Measurements from ENCODE around the gene ARL17A.
"Not testable (repeated sequence)": the region's sequence is repeated elsewhere in the genome, so short reads cannot be mapped to it uniquely, and the experiment has no call there.

The ARL17A gene

DNA sequence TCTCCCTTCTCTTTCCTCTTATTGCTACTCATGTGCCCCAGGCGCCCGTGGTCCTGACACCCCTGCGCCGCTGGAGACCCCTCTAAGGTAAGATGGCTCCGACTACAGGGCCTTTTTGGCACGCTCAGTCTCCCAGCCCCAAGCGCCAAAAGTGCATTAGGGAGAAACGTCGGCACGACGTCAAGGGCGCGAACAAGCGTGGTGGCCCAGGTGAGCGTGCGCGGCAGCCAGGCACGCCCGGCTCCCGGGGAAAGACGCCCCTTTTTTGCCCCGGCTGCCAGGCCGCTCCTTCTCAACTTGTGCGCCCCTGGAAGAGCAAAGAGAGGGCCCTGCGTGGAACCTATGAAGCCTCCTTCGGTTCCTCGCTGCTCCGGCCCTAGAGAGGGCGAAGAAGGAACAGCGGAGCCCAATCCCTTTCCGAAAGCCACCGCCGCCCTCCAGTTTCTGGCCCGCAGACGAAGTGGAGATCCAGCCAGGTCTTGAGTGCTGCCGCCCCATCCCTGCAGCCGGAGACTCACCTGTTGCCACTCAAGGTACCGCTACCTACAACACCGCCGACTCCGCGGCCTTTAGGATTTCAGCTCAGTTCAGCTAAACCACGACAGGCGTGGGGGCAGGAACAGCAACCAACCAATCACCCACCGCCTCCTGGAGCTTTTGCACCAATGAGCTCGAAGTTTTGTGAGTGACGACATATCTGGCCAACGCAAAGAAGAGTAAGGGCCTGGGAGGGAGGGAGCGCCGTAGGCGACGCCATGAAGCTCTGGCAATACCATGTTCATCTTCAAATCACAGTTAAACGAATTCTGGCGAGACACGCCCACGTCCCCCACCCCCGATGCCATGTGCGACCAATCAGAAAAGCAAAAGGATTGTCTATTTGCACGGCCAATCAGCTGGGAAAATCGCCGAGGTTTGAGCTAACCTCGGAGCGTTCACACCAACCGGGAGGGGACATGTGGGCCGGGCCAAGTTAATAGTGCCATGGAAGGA lies at the start of gene ARL17A:
TSS of gene ARL17A (minus strand) at position 609 of the 993 bp plus-strand sequence. CDS start 3,369 bp downstream, outside the sequence.
- DNase-seq, result not testable (repeated sequence)

DNA sequence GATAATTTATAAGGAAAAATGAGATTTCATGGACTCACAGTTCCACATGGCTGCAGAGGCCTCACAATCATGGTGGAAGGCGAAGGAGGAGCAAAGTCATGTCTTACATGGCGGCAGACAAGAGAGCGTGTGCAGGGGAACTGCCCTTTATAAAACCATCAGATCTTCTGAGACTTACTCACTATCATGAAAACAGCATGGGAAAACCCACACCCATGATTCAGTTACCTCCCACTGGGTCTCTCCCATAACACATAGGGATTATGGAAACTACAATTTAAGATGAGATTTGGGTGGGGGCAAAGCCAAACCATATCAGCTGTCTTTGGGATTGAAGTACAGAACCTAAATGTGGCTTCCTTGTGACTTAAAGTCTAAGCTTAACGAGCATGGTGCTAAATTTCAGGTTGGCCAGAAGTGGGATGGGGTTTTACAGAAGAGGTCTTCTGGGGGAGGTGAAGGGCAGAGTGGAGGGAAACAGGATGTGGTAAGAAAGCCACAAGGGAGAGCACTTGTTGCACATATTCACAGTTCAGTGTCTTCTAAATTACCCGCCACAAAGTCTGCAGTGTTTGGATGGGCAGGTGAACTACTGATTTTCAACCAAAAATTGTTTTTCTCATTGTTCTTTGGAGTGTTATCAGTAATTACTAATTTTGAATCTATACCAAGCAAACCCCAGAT lies 49.4 kb upstream of the ARL17A start:
- DNase-seq, result not testable (repeated sequence)

DNA sequence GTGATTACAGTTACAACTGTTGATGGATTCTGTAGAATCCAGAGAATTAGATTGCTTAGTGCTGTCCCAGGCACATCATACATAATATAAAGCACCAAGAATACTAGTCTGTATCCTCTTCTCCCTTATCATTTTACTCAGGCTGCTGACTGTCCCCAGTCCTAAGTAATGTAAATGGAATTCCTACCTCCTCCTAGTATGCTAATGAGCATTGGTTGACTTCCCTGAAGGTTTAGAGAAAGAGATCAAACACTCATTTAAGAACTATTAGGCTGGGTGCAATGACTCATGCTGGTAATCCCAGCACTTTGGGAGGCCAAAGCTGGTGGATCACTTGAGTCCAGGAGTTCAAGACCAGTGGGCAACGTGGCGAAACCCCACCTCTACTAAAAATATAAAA lies 48.0 kb upstream of the ARL17A start:
- not testable (repeated sequence) for DNase-seq

DNA sequence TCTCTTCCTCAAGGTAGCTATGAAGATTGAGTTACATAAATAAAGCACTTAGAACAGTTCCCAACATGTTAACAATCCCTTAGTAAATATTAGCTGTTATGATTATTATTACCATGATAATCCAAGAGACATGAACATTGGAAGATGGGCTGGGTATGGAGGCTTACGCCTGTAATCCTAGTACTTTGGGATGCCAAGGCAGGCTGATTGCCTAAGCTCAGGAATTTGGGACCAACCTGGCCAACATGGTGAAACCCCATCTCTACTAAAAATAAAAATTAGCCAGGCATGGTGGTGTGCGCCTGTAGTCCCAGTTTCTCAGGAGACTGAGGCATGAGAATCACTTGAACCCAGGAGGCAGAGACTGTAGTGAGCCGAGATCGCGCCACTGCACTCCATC lies 45.2 kb upstream of the ARL17A start:
- not testable (repeated sequence) for DNase-seq

DNA sequence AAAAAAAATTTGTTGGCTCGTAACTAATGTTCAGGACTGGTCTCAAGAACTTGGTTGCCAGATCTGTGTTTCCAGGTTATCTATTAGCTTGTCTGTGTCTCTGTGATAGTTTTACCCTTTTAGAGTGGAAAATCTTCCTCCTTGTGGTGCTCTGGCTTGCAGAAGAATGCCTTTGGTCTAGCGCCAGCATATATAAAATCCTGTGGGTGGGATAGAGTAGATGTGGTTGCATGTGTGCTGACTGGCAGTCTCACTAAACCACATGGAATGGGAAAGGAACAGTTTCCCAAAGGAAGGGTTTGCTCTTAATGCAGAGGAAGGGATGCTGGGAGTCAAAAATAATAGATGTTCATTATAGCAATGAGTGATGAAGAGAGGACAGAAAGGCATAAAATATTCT lies 44.3 kb upstream of the ARL17A start:
- DNase-seq, result not testable (repeated sequence)

DNA sequence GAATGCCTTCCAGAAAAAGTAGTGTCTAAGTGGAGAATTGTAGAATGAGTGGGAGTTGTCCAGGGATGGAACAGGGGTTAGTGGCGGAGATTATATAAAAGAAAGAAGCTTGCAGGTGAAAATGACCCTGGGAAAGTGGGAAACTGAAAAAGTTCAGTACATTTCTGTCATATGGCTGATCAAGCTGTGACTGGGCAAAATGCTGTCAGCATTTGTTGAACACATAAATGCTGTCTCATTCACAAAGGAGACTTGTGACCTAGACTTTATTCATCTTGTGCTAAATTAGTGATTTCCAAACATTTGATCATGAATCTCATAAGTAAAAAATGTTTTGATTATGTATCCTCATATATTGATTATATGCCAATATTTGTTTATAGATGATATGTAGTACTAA lies 39.5 kb upstream of the ARL17A start:
- not testable (repeated sequence) for DNase-seq

DNA sequence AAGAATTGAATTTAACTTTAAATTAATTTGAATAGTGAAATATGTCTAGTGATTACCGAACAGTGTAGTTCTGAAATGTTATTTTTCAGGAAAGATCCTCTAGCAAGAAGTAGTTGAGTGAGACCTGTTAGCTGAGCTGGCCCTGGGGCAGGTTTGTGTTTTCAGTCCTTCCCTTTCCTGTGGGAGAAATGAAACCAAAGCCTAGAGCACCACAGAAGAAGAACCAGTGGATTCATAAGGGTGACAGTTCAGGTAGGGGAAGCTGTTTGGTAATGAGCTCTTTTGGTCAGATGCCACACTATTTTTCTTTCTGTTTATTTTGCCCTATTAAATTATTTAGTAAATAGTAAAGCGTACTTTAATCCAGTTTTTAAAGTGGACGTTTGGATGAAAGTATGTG lies 37.6 kb upstream of the ARL17A start:
- DNase-seq, result not testable (repeated sequence)

DNA sequence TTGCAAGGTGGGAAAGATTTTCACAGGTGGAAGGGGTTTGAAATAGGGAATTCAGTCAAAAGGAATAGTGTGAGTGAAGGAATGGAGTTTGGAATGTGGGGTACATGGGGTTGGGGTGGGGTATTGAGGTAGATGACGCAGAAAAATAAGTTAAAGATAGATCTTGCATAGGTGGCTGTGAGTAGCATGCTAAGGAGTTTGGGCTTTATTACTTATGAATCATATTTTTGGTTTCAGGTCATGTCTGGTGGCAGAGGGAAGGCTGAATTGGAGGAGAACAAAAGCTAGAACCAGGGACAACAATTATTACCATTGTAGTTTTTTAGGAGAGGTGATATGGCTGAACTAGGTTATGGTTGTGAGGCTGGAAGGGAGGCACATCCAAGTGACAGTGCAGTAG lies 34.4 kb upstream of the ARL17A start:
- DNase-seq, result not testable (repeated sequence)

DNA sequence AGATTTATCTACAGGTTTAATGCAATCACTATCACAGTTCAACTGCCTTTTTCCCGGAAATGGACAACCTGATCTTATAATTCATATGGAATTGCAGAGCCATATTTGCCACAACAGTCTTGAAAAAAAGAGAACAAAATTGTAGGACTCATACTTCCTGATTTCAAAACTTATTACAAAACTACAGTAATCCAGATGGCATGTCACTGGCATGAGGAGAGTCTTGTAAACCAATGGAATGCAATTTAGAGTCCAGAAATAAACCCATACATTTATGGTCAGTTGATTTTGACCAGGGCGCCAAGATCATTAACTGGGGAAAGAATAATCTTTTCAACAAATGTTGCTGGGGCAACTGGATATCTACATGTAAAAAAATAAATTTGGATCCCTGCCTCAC lies 31.8 kb upstream of the ARL17A start:
- DNase-seq, result not testable (repeated sequence)

DNA sequence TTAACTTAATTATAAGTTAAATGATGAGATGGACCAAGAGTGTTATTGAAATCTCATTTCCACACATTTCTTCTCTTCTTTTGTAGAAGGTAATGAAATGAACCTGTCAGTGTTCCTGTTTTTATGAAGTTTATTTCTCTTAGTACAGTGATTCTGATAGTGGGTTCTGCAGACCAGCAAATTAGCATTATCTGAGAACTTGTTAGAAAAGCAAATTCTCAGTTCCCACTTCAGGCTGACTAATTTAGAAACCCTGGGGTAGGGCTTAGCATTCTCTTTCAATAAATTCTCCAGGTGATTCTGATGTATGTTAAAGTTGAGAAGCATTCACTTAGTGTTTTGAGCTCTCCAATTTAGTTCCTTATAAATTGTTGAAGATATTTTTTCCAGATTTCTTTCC lies 23.6 kb upstream of the ARL17A start:
- not testable (repeated sequence) for DNase-seq

DNA sequence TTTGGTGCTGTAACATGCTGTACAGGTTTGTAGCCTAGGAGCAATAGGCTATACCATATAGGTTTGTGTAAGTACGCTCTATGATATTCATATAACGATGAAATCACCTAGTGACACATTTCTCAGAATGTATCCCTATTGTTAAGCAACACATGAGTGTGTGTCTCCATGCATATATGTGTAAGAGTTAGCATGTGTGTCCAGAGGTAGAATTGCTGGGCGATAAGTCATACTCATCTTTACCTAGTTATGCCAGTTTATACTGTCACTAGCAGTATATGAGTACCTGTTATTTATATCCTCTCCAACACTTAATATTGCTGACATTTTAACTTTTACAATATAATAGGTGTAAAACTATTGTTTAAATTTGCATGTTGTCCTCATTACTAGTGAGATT lies 21.3 kb upstream of the ARL17A start:
- DNase-seq, result not testable (repeated sequence)

DNA sequence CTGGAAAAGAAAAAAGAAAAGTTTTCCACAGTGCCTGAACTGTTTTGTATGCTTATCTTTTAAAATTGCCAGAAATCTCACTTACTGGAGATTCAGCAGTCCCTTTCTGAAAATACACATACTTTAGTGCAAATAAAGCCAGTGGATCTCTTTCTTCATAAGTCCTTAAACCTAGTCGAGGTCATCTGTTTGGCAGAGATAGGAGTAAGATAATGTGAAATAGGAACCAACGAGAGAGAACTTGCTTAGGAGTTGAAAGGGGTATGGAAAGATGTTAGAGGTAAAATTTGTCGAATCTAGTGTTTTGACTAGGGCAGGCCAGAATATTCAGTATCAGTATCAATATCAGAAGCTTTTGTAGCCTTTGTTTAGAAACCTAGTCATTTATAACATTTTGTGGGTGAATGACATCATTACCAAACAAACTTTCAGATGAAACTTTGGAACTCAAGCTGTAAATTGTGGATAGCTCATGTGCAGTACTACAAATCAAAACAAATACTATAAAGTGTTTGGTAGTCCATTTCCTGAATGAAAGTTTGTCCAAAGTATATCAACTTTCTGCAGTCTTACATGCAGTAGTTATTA lies 18.9 kb upstream of the ARL17A start:
- DNase-seq, result not testable (repeated sequence)

DNA sequence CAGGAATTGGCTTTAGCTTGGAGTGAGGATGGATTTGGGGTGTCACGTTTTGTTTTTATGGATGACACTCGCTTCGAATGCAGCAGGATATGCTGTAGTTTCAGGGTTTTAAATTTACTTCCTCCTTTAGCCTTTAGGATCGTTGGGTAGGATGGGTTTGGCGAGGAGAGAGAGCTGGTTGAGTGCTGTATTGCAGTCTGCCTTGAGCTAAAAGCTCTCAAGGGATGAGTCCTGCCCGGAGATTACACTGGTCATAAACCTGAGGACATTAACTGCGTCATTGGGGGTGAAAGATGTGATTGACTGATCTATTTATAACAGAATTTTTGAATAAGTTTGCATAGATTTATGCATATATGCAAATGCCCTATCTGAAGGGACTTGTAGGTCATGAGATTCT lies 11.8 kb upstream of the ARL17A start:
- DNase-seq, result not testable (repeated sequence)

DNA sequence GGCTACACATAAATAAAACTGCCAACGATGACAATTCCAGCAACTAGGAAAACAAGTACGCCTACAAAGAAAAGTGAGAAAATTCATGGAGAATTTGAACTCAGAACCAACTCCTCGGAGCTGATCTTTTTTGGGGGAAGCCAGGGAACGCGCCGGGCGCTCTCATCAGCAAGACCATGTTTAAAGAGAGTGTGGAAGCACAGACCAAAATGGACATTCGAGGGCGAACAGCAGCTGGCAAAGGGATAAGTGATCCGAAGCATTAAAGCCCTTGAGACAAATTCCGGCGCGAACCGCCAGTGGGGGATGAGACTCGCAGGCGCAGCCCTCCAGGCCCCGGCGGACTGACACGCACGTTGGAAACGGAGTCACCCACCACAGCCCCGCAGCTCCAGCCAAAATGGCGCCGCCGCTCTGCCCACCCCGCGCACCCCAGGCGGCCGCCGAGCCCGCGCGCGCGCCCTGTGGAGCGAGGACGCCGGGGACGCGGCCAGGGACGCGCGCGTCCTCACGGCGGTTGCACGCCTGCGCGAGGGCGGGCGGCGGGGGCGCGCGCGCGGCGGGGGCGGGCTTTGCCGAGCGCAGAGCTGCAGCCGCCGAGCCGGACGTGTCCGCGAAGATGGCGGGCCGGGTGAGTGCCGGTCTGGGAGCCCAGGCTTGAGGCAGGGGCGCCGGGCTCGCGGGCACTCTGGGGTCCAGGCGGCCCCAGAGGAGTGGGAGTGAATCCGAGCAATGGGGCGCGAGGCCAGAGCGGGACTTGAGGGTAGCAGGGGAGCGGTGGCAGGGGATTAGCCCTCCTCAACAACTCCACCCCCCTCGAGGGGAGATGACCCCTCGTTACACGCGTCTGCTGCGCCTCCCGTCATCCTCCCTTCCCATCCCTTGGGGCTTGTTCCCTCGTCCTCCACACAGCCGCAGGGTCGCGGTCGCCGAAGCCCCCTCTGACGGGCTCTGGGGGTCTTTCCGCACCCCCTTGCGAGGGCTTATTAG lies 11.0 kb upstream of the ARL17A start, which contains the start of gene NSF:
TSS of gene NSF (plus strand) at position 513 of the 990 bp plus-strand sequence. CDS start at position 620, 107 bp downstream.
- DNase-seq, result not testable (repeated sequence)

DNA sequence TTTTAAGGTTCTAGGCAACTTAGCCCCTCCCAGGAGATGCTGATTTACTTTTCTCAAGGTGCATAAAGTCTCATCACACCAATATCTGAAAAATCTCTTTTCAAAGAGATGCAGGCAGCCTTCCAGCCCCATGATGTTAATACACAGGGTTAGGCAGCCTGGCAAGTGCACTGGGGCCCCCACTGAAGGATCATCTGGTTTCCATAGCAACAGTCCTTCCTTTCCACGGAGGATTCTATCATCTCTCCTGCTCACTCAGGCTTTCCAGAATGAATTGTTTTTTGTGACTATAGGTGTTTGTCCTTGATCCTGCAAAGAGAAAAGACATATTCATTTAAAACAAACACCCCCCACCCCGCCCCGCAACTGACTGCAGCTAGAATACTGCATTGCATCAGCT lies 6.0 kb upstream of the ARL17A start:
- DNase-seq, result not testable (repeated sequence)

DNA sequence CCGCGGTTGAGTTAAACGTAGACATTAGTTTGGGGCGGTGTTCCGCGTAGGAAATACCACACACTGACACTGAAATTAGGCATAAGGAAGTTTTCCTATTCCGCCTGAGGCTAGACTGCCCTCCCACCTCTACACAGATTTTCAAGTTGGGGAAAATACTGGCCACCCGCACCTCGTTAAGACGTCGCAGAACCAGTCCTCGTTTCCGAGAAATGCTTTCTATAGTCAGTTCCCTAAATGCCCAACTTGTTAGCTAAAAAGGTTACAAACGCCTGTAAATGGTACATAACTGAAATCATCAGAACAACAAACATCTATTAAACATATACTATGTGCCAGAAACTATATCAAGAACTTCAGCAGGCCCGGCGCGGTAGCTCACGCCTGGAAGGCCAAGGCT lies 591 bp upstream of the ARL17A start:
- DNase-seq, result not testable (repeated sequence)

DNA sequence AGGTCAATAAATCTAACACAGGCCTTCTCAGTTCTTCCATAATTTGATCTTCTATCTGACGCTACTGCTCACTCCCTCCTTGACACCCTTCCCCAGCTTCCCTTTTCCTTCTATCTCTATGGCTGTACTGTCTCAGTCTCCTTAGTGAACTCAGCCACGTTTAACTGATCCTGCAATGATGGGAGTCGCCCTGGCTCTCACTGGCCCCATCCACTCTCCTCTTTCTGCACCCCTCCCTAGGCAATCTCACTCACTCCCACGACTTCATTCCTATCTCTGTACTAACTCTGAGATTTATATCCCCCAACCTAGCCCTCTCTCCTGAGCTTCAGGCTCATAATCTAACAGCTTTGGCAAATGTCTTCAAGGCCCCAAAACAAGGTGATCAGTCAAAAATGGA lies 7.7 kb downstream of the ARL17A start:
- not testable (repeated sequence) for DNase-seq

DNA sequence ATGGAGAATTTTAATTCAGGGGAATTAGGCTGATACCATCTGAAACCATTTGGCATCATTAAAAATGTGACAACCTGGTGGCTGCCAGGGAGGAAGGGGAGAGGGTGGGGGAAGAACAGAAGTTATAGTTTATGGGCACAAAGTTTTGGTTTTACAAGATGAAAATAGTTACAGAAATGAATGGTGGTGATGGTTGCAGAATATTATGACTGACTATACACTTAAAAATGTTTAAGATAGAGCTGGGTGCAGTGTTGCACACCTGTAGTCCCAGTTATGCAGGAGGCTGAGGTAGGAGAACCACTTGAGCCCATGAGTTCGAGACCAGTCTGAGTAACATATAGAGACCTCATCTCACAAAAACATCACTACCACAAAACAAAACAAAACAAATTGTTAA lies 12.5 kb downstream of the ARL17A start:
- not testable (repeated sequence) for DNase-seq

DNA sequence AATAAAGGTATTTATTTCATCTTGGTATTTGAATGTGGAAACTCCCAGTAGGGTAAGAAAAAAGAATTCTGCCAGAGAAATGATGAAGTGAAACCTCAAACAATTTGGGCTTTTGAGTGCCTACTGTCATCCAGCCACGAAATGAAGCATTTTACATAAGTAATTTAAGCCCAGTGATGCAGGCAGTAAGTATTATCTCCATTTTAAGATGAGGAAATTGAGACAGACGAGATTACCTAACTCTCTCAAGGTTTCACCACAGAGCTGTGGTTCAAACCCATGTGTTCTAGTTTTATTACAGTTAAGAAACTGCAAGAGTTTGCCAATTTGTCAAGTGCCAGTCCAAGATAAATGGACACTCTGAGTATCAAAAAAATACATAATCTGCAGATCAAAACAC lies 13.2 kb downstream of the ARL17A start:
- DNase-seq, result not testable (repeated sequence)

DNA sequence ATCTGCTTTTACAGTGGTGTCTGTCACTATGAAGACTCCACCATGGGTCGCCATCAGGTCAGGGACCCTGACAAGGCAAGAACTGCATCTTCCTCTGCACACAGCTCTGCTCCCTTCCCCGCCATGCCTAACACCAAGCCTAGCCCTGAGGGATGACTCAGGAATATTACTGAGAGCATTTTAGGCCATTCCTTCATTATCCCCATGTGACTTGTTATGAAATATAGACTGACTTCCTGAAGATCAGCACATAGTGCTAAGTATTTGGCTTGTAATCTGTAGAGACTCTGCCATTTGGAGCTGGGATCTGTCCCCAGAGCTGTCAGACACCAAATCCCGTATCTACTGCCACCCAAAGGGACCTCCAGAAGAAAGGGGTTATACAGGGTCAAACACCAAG lies 19.4 kb downstream of the ARL17A start:
- DNase-seq, result not testable (repeated sequence)

DNA sequence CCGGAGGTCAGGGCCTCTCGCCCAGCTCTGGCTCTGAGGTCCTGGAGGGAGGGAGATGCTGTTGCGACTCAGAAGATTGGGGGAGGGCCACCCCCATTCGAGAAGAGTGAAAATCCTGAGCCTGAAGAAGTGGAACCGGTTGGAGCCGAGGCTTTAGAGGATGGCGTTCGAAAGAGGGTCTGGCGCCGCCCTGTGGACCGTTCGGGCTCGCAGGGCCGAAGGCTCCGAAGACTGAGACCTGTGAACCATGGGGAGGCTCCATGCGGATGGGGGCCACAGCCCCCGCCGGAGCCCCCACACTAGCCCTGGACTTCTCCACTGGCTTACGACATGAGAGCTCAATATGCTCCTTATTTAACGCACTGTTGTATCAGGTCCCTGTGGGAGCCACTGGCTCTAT lies 20.3 kb downstream of the ARL17A start:
- not testable (repeated sequence) for DNase-seq

DNA sequence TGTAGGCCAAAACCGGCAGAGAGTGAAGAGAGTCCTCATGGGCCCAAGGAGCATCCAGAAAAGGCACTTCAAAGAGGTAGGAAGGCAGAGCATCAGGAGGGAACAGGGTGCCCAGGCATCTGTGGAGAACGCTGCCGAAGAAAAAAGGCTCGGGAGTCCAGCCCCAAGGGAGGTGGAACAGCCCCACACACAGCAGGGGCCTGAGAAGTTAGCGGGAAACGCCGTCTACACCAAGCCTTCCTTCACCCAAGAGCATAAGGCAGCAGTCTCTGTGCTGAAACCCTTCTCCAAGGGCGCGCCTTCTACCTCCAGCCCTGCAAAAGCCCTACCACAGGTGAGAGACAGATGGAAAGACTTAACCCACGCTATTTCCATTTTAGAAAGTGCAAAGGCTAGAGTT lies 30.9 kb downstream of the ARL17A start:
- not testable (repeated sequence) for DNase-seq
